Measurements from ENCODE around the gene PSKH1.
"Not testable (repeated sequence)": the region's sequence is repeated elsewhere in the genome, so short reads cannot be mapped to it uniquely, and the experiment has no call there.

Gene PSKH1

DNA sequence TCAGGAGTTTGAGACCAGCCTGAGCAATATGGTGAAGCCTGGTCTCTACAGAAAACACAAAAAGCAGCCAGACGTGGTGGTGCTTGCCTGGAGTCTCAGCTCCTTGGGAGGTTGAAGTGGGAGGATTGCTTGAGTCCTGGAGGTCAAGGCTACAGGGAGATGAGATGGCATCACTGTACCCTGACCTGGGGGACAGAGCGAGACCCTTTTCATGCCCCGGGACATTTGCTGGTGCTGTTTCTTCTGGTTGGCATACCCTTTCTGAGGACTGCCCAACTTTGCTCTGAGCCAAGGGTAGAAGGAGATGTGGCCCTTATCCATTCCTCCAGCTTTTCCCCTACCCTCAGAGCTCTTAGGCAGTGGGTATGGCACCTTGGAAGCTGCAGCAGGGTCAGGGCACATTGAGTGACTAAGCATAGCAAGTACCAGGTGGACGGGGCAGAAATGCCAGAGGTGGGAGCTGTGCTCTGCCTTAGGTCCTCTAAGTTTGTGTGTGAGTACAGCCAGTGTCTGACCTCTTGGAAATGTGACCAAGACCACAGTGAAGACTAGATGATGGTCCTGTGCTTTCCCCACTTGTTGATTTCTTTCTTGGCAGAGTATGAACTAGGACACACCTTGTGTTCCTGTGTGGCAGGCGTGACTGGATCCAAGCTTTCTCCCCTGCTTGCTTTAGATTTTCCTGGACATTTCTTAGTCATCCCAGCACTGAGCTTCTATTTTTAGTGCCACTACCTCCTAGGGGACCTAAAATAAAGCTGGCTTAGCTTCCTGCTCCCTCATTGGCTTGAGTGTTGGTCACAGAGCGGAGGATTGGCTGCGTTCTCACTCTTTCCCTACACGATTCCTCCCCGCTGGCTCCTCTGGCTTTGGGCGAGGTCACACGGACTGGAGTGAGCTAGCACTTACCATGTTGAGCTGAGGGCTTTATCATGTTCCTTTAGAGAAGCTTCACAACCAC is 30.2 kb upstream of the PSKH1 start:
- no peak for ATAC-seq
- TF ChIP-seq TCF4 (CRISPR knock-in tag; IDR thresholded peaks at IDR 0.05; ENCODE audit: borderline replicate concordance) (no peak), CSRNP3 (CRISPR knock-in tag; IDR thresholded peaks at IDR 0.05) (no peak), OSR1 (CRISPR knock-in tag; IDR thresholded peaks at IDR 0.05) (no peak), ZFP3 (CRISPR knock-in tag; IDR thresholded peaks at IDR 0.05) (no peak), PPARA (CRISPR knock-in tag; IDR thresholded peaks at IDR 0.05; ENCODE audit: borderline replicate concordance) (no peak), ZNF8 (CRISPR knock-in tag; IDR thresholded peaks at IDR 0.05) (no peak), RARB (CRISPR knock-in tag; IDR thresholded peaks at IDR 0.05) (no peak), ZNF70 (CRISPR knock-in tag; IDR thresholded peaks at IDR 0.05) (no peak), ISL1 (CRISPR knock-in tag; IDR thresholded peaks at IDR 0.05) (no peak), ARNTL (CRISPR knock-in tag; IDR thresholded peaks at IDR 0.05; ENCODE audit: borderline replicate concordance, low read depth) (no peak), ZC3H10 (CRISPR knock-in tag; IDR thresholded peaks at IDR 0.05) (no peak), POU6F1 (CRISPR knock-in tag; IDR thresholded peaks at IDR 0.05; ENCODE audit: borderline replicate concordance, low read depth) (no peak)
- TF ChIP-seq, protein P1, sequence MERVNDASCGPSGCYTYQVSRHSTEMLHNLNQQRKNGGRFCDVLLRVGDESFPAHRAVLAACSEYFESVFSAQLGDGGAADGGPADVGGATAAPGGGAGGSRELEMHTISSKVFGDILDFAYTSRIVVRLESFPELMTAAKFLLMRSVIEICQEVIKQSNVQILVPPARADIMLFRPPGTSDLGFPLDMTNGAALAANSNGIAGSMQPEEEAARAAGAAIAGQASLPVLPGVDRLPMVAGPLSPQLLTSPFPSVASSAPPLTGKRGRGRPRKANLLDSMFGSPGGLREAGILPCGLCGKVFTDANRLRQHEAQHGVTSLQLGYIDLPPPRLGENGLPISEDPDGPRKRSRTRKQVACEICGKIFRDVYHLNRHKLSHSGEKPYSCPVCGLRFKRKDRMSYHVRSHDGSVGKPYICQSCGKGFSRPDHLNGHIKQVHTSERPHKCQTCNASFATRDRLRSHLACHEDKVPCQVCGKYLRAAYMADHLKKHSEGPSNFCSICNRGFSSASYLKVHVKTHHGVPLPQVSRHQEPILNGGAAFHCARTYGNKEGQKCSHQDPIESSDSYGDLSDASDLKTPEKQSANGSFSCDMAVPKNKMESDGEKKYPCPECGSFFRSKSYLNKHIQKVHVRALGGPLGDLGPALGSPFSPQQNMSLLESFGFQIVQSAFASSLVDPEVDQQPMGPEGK (CRISPR knock-in tag; IDR thresholded peaks at IDR 0.05; ENCODE audit: borderline replicate concordance), result no peak

DNA sequence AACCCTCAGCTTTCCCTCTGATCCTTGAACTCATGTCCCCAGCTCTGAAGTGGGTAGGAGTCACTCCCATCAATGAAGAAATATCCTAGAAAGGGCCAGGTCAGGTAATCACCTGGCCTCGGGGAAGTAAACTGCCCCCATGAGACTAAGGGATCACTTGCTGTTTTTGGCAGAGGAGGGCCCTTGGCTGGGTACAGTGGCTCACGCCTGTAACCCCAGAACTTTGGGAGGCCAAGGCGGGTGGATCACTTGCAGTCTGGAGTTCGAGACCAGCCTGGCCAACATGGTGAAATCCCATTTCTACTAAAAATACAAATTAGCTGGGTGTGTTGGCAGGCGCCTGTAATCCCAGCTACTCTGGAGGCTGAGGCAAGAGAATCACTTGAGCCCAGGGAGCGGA is 29.0 kb upstream of the PSKH1 start:
- ATAC-seq, result not testable (repeated sequence)

DNA sequence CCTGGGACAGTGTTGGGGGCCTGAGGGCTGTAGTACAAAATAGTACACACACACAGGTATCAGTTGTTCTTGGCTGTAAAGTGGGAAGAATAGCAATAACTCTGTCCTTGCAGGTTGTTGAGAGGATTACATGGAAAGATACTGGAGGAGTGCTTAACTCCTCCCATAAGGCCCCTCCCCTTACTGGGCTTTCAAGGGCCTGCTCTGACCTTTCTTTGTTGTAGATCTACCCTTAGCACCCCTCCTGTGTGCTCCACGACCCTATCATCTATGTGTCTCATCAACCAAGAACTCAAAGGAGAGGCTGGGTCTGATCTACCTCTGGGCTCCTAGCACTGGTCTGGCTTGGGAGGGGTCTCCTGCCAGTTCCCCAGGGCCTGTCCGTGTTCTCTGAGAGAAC is 28.5 kb upstream of the PSKH1 start:
- no peak for TF ChIP-seq ZNF70 (CRISPR knock-in tag; IDR thresholded peaks at IDR 0.05)
- TF ChIP-seq CSRNP3 (CRISPR knock-in tag; IDR thresholded peaks at IDR 0.05), result no peak
- TF ChIP-seq ZFP3 (CRISPR knock-in tag; IDR thresholded peaks at IDR 0.05), result no peak
- no peak for TF ChIP-seq ARNTL (CRISPR knock-in tag; IDR thresholded peaks at IDR 0.05; ENCODE audit: borderline replicate concordance, low read depth)
- TF ChIP-seq BACH2 (CRISPR knock-in tag; IDR thresholded peaks at IDR 0.05; ENCODE audit: borderline replicate concordance), result no peak
- TF ChIP-seq RARB (CRISPR knock-in tag; IDR thresholded peaks at IDR 0.05), result no peak
- TF ChIP-seq, protein P2, sequence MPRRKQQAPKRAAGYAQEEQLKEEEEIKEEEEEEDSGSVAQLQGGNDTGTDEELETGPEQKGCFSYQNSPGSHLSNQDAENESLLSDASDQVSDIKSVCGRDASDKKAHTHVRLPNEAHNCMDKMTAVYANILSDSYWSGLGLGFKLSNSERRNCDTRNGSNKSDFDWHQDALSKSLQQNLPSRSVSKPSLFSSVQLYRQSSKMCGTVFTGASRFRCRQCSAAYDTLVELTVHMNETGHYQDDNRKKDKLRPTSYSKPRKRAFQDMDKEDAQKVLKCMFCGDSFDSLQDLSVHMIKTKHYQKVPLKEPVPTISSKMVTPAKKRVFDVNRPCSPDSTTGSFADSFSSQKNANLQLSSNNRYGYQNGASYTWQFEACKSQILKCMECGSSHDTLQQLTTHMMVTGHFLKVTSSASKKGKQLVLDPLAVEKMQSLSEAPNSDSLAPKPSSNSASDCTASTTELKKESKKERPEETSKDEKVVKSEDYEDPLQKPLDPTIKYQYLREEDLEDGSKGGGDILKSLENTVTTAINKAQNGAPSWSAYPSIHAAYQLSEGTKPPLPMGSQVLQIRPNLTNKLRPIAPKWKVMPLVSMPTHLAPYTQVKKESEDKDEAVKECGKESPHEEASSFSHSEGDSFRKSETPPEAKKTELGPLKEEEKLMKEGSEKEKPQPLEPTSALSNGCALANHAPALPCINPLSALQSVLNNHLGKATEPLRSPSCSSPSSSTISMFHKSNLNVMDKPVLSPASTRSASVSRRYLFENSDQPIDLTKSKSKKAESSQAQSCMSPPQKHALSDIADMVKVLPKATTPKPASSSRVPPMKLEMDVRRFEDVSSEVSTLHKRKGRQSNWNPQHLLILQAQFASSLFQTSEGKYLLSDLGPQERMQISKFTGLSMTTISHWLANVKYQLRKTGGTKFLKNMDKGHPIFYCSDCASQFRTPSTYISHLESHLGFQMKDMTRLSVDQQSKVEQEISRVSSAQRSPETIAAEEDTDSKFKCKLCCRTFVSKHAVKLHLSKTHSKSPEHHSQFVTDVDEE (CRISPR knock-in tag; IDR thresholded peaks at IDR 0.05), result no peak
- TF ChIP-seq GLIS3 (CRISPR knock-in tag; IDR thresholded peaks at IDR 0.05), result no peak
- TF ChIP-seq CSDC2 (CRISPR knock-in tag; IDR thresholded peaks at IDR 0.05), result no peak
- TF ChIP-seq ESRRG (CRISPR knock-in tag; IDR thresholded peaks at IDR 0.05), result no peak
- no peak for ATAC-seq
